Sigmoid colon (tissue), 3 donors: ENCODE results near the gene FSTL5.

Source experiments
- POLR2A ChIP-seq, 2 donors: fragments of 450-650 bp; IDR thresholded peaks; one replicate each; pipeline ENCODE4 v1.6.1; 2016; ENCODE audit warnings: antibody characterized with exemption in 2 of 2, mild to moderate bottlenecking in 2 of 2, moderate library complexity in 2 of 2
- TF ChIP-seq, protein P1 (sequence below), 4 experiments: fragments of 450-650 bp in 3 of 4; fragments of 200-600 bp in 1 of 4; IDR thresholded peaks; one replicate each; pipeline ENCODE4 v1.5.1; 2016 to 2019; ENCODE audit warnings: antibody characterized with exemption in 4 of 4, mild to moderate bottlenecking in 3 of 4, moderate library complexity in 2 of 4

DNA sequence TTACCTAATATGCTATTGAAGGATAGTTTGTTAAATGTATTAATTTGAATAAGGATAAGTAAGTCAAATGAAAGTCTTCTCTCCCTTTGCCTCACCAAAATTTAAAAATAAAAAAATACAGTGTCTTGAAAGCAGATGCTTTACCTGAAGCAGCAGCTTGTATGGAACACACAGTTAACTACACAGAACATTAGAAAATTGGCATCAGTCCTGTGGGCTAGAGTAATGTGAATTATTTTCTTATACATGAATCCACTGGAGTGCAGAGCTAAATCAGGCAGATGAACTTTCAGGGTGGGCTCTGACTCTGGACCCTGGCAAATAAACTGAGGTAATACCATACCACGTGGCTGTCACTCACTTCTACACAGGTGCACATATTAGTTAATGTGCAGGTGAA lies 348.0 kb downstream of the FSTL5 start:
- TF ChIP-seq POLR2A (IDR thresholded peaks at IDR 0.05) = no peak
- TF ChIP-seq, protein P1, sequence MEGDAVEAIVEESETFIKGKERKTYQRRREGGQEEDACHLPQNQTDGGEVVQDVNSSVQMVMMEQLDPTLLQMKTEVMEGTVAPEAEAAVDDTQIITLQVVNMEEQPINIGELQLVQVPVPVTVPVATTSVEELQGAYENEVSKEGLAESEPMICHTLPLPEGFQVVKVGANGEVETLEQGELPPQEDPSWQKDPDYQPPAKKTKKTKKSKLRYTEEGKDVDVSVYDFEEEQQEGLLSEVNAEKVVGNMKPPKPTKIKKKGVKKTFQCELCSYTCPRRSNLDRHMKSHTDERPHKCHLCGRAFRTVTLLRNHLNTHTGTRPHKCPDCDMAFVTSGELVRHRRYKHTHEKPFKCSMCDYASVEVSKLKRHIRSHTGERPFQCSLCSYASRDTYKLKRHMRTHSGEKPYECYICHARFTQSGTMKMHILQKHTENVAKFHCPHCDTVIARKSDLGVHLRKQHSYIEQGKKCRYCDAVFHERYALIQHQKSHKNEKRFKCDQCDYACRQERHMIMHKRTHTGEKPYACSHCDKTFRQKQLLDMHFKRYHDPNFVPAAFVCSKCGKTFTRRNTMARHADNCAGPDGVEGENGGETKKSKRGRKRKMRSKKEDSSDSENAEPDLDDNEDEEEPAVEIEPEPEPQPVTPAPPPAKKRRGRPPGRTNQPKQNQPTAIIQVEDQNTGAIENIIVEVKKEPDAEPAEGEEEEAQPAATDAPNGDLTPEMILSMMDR (IDR thresholded peaks at IDR 0.05) = no peak
